Adrenal gland (tissue), 5 donors: ENCODE measurements around the gene CCDC57.

Source experiments
- POLR2A ChIP-seq, 2 donors: fragments of 450-650 bp; IDR thresholded peaks; one replicate each; pipeline ENCODE4 v1.6.1; 2017; ENCODE audit warnings: antibody characterized with exemption in 2 of 2, mild to moderate bottlenecking in 2 of 2, moderate library complexity in 1 of 2
- TF ChIP-seq, protein P1 (sequence below), 6 experiments: fragments of 450-650 bp in 4 of 6; fragments of 200-600 bp in 2 of 6; sonication (generic) in 1 of 6; IDR thresholded peaks; 1 replicate in 5 of 6; 2 replicates in 1 of 6; pipeline versions ENCODE4 v1.5.1 to v1.8.0; 2016 to 2021; ENCODE audit warnings: antibody characterized with exemption in 6 of 6, mild to moderate bottlenecking in 2 of 6, moderate library complexity in 1 of 6
- donor health status: DM: no; HTN: no; CAD: no.

DNA sequence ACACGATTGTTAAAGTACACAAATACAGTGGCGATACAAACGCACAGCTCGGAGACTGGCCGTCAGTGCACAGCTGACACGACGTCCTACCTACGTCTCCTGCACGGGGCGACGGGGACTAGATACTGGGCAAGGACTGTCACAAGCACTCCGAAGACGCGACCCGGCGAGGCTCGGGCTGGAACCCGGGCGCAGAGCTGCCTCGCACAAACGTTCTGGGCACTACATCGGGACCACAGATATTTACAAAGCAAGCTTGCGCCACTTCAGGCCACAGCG lies 30.0 kb upstream of the CCDC57 start:
- TF ChIP-seq, protein P1, sequence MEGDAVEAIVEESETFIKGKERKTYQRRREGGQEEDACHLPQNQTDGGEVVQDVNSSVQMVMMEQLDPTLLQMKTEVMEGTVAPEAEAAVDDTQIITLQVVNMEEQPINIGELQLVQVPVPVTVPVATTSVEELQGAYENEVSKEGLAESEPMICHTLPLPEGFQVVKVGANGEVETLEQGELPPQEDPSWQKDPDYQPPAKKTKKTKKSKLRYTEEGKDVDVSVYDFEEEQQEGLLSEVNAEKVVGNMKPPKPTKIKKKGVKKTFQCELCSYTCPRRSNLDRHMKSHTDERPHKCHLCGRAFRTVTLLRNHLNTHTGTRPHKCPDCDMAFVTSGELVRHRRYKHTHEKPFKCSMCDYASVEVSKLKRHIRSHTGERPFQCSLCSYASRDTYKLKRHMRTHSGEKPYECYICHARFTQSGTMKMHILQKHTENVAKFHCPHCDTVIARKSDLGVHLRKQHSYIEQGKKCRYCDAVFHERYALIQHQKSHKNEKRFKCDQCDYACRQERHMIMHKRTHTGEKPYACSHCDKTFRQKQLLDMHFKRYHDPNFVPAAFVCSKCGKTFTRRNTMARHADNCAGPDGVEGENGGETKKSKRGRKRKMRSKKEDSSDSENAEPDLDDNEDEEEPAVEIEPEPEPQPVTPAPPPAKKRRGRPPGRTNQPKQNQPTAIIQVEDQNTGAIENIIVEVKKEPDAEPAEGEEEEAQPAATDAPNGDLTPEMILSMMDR (IDR thresholded peaks at IDR 0.05) = no peak
- no peak for TF ChIP-seq POLR2A (IDR thresholded peaks at IDR 0.05)
